HG03159 (cell line): ENCODE data around the gene TKFC.
"Not testable (repeated sequence)": the region's sequence is repeated elsewhere in the genome, so short reads cannot be mapped to it uniquely, and the experiment has no call there.

Source experiments
- ATAC-seq: cut with Tn5 transposase; IDR thresholded peaks from one replicate; pipeline ENCODE4 v1.9.1; 2021; ENCODE audit warnings: mild to moderate bottlenecking, moderate library complexity; ENCODE audit not compliant: unreplicated experiment

Gene TKFC

DNA sequence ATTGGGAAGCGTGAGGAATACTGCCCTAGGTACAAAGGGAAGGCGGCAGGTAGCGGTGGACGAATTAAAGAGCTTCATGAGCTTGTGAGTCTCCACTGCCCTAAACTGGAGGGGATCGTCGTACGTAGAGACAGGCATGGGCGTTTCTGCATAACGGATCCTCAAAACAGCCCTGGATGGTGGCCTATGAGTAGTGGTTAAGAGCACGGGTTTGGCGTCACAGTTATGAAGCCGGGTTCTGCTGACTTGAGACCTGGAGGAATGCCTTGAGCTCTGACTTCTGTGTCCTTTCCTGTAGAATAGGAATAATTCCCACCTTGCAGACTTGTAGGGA, 29.5 kb downstream of the TKFC start:
- ATAC-seq: no peak

DNA sequence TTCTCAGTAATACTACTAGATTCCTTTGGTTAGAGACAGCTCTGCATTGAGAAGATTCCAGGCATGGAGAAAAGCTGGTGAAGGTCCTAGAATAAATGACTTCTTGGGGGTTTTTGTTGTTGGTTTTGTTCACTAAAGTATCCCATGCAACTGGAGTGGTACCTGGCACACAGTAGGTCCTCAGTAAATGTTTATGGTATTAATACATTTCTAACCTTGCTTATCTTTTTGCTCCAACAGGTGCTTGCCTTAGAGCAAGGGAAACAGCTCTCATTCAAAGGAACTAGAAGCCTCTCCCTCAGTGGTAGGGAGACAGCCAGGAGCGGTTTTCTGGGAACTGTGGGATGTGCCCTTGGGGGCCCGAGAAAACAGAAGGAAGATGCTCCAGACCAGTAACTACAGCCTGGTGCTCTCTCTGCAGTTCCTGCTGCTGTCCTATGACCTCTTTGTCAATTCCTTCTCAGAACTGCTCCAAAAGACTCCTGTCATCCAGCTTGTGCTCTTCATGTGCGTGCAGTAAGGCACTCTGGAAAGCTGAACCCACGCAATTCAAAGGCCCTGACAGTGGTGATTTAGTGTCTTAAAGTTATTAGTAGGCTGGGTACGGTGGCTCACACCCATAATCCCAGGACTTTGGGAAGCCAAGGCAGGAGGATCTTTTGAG, 31.1 kb downstream of the TKFC start:
- ATAC-seq: no peak

GRCh38 chr11:61367406-61367805, 34.4 kb downstream of the TKFC start:
- no peak for ATAC-seq

DNA sequence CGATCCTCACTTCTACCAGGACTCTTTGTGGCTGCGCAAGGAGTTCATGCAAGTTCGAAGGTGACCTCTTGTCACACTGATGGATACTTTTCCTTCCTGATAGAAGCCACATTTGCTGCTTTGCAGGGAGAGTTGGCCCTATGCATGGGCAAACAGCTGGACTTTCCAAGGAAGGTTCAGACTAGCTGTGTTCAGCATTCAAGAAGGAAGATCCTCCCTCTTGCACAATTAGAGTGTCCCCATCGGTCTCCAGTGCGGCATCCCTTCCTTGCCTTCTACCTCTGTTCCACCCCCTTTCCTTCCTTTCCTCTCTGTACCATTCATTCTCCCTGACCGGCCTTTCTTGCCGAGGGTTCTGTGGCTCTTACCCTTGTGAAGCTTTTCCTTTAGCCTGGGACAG, 35.6 kb downstream of the TKFC start:
- no peak for ATAC-seq

DNA sequence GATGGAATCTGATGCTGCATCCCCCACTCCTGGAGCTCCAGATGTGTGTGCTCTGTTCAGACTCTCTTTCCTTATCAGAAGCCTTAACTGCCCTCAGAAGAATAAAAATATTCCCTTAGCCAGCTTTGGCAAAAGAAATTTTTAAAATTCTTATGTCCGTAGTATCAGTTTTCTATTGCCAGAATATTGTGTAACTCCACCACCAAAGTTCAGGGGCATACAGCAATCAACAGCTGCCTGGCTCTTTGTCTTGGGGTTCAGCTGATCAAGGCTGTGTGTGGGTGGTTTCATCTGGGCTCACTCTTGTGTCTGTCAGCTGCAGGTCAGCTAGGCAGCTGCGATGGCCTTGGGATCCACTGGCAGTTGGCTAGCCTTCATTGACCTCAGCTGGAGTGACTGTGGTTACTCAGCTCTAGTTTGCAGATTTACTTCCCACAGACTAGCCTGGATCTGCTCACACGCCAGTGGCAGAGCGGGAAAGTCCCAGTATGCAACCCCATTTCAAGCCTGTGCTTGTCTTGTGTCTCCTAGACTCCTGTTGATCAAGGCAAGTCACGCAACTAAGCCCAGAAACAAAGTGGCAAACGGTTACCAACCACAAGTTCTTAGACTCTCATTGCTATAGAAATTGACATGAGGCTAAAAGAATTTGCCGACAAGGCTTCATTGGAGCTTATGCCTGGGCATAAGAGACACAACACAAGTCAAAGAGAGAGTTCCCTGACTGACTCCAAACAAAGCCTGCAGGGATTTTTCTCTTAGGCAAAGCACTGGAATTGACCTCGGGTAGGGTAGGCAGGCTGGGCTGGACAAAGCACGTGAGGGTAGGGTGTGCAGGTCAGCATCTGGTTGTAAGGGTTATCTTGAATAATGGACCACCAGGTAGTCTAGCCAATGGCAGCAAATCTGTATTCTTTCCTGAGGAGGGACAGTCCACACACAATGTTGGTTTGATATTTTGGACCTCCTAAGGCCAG, 36.6 kb downstream of the TKFC start:
- ATAC-seq: no peak

DNA sequence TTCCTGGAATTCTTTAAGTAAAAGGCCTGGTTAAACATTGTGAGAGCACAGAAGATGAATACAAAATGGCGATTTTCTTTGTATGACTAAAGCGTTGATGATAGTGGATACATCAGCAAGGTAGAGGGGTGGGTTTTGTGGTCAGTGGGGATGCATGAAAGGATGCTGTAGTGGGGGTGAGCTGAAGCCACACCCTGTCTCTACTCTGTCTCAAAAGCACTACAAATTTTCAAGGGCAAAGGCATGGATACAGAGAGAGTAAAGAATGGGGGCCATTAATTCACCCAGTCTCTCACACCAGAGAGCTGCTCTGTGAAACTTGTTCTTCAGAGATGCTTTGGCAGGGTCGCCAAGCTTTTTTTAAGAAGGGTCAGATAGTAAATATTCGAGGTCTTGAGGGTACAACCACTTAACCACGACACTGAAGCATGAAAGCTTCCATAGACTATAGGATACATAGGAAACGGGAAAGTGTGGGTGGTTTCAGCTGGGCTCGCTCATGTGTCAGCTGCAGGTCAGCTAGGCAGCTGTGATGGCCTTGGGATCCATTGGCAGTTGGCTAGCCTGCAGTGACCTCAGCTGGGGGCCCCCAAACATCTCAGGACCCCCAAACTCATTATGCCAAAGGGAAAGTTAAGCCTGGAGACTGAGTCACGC, 37.4 kb downstream of the TKFC start:
- ATAC-seq: no peak

GRCh38 chr11:61372659-61373420, 39.8 kb downstream of the TKFC start:
- ATAC-seq: no peak

DNA sequence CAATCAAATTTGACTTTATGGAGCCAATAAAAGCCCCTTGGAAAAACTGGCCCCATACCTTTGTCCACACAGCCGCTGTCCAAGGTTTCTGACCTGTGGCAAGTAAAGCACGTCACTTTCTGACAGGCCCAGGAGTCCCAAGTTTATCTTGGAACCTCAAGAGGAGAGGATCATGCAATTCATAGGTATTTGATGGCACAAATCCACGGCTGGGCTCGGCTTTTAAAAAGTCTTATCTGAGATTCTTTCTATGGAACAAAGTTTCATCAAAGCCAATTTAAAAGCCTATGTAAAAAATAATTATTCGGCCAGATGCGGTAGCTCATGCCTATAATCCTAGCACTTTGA, 42.7 kb downstream of the TKFC start:
- no peak for ATAC-seq

GRCh38 chr11:61377461-61378160, 44.6 kb downstream of the TKFC start:
- ATAC-seq: no peak

- ATAC-seq: no peak
These were observed 45.8 kb downstream of the TKFC start for GRCh38 chr11:61378713-61379313.

DNA sequence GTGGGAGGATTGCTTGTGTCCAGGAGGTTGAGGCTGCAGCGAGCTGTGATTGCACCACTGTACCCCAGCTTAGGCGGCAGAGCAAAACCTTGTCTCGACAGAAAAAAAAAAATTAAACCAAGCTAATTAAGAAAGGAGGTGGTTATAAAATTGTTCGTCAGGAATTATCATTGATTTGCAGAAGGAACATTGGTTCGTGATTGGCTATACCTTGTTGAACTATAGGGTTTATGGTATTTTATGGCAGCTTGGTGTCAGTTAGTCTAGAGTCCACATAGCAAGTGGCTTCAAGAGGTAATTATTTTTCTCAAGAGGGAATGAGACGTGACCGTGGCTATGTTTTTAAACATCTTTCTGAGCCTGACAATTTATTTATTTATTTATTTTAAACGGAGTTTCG, 47.9 kb downstream of the TKFC start:
- no peak for ATAC-seq

DNA sequence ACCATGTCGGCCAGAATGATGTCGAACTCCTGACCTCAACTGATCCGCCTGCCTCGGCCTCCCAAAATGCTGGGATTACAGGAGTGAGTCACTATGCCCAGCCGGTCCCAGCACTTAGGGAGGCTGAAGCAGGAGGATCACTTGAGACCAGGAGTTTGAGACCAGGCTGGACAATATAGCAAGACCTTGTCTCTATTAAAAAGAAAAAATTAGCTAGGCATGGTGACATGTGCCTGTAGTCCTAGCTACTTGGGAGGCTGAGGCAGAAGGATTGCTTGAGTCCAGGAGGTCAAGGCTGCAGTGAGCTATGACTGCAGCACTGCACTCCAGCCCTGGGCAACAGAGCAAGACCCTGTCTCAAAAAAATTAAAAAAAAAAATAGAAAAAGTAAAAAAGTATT, 50.8 kb downstream of the TKFC start:
- not testable (repeated sequence) for ATAC-seq

- no peak for ATAC-seq
These were observed 51.5 kb downstream of the TKFC start for GRCh38 chr11:61384271-61385242.

- no peak for ATAC-seq
These were observed 57.1 kb downstream of the TKFC start for GRCh38 chr11:61390161-61390560.

DNA sequence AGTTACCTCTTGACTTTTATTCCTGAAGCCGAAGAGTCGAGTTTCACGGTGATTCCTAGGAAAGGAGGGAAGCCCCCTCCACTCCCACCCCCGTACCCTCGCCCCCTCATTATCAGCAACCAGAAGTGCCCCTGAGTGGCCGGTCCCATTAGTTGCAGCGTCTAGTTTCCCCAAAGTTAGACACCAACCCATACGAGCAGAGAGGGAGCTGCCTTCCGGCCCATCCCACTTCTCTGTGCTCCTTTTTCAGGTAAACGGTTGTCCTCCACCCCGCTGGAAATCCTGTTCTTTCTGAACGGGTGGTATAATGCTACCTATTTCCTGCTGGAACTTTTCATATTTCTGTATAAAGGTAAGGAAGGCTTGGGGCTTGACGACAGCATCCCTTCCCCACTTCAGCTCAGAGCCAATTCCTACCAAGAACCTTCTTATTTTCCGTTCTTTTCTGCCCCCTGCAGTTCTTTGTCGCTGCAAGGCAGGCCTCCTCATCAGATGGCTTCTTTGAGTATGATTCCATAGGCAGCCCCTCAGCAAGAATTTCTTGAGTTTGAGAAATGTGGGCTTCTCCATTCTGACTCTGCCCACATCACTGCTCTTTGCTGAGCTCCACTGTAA, 60.1 kb downstream of the TKFC start:
- no peak for ATAC-seq
